ENCODE measurements around the gene LY6G6C.

- TF ChIP-seq, protein P1, sequence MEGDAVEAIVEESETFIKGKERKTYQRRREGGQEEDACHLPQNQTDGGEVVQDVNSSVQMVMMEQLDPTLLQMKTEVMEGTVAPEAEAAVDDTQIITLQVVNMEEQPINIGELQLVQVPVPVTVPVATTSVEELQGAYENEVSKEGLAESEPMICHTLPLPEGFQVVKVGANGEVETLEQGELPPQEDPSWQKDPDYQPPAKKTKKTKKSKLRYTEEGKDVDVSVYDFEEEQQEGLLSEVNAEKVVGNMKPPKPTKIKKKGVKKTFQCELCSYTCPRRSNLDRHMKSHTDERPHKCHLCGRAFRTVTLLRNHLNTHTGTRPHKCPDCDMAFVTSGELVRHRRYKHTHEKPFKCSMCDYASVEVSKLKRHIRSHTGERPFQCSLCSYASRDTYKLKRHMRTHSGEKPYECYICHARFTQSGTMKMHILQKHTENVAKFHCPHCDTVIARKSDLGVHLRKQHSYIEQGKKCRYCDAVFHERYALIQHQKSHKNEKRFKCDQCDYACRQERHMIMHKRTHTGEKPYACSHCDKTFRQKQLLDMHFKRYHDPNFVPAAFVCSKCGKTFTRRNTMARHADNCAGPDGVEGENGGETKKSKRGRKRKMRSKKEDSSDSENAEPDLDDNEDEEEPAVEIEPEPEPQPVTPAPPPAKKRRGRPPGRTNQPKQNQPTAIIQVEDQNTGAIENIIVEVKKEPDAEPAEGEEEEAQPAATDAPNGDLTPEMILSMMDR (conservative IDR thresholded peaks at IDR 0.05): no peak
- no peak for TF ChIP-seq EZH2 (IDR thresholded peaks at IDR 0.05; ENCODE audit: low read depth)
Measured at GRCh38 chr6:31758281-31758680, 36.7 kb upstream of the LY6G6C start.

Data from PC-9 (cell line).